Uterus (tissue), 2 donors: ENCODE results near the gene PRKAR1B.

ENCODE experiments used
- POLR2A ChIP-seq, 2 donors: fragments of 450-650 bp; IDR thresholded peaks; one replicate each; pipeline ENCODE4 v1.6.1; 2016; ENCODE audit warnings: antibody characterized with exemption in 2 of 2, mild to moderate bottlenecking in 1 of 2, moderate library complexity in 1 of 2
- TF ChIP-seq, protein P1 (sequence below), 4 experiments: fragments of 200-600 bp in 2 of 4; fragments of 450-650 bp in 2 of 4; sonication (generic) in 2 of 4; IDR thresholded peaks; one replicate each; pipeline ENCODE4 v1.5.1; 2016 to 2019; ENCODE audit warnings: antibody characterized with exemption in 4 of 4, mild to moderate bottlenecking in 2 of 4, moderate library complexity in 1 of 4

DNA sequence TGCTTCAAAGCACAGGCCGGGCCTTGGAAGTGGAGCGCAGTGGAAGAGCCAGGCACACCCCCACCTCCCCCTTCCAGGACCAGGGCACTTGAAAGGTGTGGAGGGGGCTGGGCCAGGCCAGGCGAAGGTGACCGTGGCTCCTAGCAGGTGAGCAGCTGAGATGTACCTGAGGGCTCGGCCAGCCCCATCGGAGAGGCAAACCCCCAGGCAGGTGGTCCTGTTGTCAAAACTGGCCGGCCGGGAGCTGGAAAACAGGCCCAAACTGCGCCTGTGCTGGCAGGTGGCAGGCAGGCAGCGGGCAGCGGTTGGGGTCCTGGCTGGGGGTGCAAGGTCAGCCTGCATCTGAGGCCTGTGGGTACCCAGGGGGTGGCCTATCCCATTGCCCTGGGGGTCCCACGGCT lies 97.0 kb downstream of the PRKAR1B start:
- TF ChIP-seq, protein P1, sequence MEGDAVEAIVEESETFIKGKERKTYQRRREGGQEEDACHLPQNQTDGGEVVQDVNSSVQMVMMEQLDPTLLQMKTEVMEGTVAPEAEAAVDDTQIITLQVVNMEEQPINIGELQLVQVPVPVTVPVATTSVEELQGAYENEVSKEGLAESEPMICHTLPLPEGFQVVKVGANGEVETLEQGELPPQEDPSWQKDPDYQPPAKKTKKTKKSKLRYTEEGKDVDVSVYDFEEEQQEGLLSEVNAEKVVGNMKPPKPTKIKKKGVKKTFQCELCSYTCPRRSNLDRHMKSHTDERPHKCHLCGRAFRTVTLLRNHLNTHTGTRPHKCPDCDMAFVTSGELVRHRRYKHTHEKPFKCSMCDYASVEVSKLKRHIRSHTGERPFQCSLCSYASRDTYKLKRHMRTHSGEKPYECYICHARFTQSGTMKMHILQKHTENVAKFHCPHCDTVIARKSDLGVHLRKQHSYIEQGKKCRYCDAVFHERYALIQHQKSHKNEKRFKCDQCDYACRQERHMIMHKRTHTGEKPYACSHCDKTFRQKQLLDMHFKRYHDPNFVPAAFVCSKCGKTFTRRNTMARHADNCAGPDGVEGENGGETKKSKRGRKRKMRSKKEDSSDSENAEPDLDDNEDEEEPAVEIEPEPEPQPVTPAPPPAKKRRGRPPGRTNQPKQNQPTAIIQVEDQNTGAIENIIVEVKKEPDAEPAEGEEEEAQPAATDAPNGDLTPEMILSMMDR (IDR thresholded peaks at IDR 0.05), result no peak
- TF ChIP-seq POLR2A (IDR thresholded peaks at IDR 0.05), result no peak
